D341Med (cell line): ENCODE measurements around the gene KDM4B.
A peak's percentile ranks its signal among the peaks of the same experiment; 100 is the strongest.

Experiments used
- DNase-seq: peaks from one replicate; pipeline ENCODE4 v3.0.0; 2012; ENCODE audit warnings: low spot score

KDM4B gene

DNA sequence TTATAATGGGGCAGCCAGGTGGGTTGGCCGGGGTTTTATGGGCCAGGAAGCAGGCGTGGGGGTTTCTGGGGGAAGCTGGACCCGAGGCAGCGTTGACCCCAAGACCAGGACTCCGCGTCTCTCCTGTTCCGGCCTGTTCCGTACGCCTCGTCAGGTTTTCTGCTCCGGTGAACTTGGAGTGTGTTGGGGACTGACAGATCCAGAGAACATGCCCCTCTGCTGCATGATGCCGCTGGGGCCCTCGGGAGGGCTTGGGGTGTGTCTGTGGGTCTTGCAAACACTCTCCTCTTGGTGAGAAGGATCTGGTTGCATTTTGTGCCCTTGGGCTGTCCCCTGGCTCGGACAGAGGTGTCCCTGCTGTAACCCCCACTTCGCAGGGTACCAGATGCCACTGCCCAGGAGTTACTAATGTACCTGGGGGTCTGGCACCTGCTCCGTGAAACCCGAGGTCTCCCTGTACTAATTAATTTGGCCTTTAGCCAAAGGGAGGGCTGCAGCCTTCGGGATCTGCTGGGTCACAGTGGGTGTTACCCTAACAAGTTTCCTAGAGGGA lies 15.6 kb downstream of the KDM4B start:
- no peak for DNase-seq

GRCh38 chr19:4985551-4985991 lies 16.7 kb downstream of the KDM4B start:
- DNase-seq, result peak; percentile 53

- no peak for DNase-seq
Measured at GRCh38 chr19:4986056-4986455, 17.1 kb downstream of the KDM4B start.

GRCh38 chr19:4986471-4986891 lies 17.6 kb downstream of the KDM4B start:
- DNase-seq, result no peak

- DNase-seq, result no peak
Measured at GRCh38 chr19:4987256-4987655, 18.3 kb downstream of the KDM4B start.

DNA sequence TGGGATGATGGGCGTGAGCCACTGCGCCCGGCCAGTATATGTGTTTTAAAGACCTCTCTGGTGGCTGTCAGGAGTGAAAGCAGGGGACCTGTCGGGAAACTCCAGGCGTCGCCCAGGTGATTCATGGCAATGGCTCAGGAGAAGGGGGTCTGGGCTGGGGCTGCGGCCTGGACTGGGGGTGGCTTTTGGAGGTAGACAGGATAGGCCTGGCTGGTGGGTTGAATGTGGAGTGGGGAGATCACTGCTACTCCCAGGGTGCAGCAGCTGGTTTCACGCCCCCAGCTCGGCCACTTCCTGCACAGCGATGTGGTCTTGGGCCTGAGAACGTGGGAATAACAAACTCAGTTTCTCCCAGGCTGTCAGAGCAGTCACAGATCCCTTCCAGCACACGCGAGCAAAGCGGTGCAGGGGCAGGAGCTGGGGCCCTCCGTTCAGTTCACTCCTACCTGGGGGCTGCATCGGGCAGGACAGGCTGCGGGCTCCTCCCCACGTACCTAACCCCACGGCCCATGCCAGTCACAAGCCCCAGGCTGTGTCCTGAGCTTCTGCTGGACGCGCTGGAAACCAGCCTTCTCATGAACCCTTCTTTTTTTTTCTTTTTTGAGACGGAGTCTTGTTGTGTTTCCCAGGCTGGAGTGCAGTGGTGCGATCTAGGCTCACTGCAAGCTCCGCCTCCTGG lies 18.9 kb downstream of the KDM4B start:
- DNase-seq, result peak; percentile 43

- DNase-seq, result peak; percentile 77
Measured at GRCh38 chr19:4988770-4989251, 19.9 kb downstream of the KDM4B start.

DNA sequence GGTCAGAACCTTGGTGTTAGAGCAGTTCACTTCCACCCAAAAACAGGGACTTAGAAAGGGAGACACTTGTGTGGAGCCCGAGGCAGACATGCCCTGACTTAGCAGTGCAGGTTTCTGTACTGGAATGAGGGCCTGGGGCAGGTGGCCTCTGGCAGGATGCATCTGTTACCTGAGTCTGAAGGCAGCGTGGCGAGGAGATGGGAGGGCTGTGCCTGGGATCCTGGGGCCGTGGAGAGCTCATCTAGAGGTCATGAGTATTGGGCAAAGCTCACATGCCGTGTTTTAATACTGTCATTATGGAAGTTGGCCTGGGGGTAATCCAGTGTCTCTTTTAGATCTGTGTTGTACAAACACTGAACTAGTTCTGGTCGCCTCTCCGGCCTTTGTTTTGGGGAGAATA lies 21.4 kb downstream of the KDM4B start:
- DNase-seq, result no peak

DNA sequence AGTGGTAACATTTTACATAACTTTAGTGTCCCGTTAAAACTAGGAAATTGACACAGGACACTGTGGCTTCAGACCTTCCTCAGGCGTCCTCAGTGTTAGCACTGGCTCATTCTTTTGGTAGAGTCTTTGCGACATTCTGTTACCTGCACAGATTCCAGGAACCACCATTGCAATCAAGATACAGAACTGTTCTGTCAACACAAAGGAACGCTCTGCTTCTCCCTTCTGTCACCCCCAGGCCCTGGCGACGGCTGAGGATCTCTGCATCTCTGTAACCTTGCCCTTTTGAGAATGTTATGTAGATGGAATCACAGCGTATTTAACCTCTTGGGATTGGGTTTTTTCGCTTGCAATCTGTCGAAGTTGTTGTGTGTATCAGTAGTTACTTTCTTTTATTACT lies 22.6 kb downstream of the KDM4B start:
- DNase-seq, result no peak

DNA sequence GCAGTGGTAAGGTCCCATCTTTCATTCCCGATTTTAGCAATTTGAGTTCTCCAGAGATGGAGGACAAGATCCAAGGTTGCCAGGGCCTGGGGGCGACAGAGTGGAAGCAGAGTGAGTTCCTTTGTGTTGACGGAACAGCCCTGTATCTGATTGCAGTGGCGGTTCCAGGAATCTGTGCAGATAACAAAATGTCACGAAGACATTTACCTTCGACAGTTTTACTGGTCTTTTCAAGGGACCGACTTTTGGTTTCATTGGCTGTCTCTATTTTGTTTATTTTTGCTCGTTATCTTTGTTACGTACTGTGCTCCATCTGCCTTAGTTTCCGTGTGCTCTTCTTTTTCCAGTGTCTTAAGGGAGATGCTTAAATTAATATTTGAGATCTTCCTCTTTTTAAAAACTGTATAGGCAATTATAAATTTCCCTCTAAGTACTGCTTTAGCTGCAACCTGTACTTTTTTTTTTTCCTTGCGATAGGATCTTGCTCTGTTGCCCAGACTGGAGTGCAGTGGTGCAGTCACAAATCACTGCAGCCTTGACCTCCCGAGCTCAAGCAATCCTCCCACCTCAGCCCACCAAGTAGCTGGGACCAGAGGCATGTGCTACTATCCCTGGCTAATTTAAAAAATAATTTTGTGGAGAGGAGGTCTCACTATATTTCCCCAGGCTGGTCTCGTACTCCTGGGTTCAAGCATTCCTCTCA lies 23.2 kb downstream of the KDM4B start:
- no peak for DNase-seq

DNA sequence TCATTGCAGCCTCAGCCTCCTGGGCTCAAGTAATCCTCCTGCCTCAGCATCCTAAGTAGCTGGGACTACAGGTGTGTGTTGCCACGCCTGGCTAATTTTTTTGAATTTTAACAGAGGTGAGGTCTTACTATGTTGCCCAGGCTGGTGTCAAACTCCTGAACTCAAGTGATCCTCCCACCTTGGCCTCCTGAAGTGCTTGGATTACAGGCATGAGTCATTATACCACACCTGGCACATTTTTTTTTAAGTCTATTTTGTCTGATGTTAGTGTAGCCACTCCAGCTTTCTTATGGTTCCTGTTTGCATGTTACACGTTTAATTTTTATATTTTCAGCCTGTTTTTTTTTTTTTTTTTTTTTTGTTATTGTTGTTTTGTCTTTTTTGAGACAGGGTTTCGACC lies 24.8 kb downstream of the KDM4B start:
- DNase-seq, result no peak

DNA sequence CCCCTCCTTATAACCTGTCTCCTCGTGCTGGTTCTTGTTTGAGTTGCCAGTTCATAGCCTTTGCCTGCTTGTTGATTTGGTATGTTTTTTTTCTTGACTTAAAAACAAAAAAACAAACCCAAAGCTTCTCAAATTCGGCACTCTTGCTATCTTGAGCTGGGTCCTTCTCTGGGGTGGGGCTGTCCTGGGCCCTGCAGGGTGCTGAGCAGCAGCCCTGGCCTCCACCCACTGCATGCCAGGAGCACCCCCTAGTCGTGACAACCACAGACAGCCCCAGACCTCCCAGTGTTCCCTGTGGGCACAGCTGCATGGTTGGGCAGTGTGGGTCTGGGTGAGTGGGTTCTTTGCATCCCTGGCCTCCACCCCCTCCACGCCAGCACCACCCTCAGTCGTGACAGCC lies 27.8 kb downstream of the KDM4B start:
- DNase-seq, result no peak

GRCh38 chr19:4997297-4997696 lies 28.4 kb downstream of the KDM4B start:
- DNase-seq, result no peak

DNA sequence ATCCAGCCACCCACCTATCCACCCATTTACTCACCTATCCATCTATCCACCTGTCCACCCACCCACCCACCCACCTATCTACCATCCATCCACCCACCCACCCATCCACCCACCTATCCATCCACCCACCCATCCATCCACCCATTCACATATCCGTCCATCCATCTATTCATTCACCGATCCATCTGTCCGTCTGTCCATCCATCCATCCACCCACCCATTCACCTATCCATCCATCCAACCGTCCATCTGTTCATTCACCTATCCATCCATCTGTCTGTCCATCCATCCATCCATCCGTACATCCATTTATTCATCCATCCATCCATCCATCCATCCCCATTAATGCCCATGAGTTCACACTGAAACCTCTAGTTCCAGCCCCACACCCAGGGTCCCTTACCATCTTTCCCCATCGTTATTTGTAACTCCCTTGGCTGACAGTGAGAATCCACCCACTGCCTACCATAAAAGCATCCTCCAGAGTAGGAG lies 31.3 kb downstream of the KDM4B start:
- DNase-seq, result no peak

GRCh38 chr19:5001615-5002014 lies 32.7 kb downstream of the KDM4B start:
- peak; percentile 86 for DNase-seq

GRCh38 chr19:5002143-5002542 lies 33.2 kb downstream of the KDM4B start:
- no peak for DNase-seq

- no peak for DNase-seq
Measured at GRCh38 chr19:5003781-5004180, 34.9 kb downstream of the KDM4B start.

- no peak for DNase-seq
Measured at GRCh38 chr19:5005096-5005495, 36.2 kb downstream of the KDM4B start.

DNA sequence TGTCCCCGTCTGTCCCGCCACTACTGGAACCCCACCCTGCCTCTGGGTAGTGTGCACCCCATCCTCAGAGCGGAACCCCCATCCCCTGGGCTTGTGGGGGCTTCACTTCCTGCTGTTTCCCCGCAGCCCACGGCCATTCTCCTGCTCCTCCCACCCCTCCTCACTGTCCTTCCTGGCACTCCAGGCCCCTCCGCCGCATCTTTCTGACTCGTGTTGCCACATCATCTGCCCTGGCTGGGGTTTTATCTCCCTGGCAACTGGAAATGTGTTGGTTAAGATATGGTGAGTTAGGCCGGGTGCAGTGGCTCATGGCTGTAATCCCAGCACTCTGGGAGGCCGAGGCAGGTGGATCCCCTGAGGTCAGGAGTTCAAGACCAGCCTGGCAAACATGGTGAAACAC lies 37.3 kb downstream of the KDM4B start:
- no peak for DNase-seq

DNA sequence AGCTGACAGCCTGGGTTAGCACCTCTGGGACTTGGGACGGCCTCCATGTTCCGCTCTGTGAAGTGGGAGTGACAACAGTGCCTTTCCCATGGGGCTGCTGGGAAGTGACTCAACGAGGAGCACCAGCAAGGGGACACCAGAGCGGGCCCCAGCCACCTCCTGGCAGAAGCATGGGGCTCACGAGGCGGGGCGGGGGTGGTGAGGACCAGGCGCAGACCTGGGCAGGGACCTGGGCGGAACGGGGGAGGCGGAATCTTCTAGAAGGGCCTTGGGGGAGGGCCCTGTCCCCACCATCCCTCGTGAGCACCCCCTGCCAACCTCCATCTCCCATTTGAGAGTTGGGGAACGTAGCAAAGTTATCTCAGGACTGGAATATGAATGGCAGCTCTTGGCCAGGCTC lies 37.9 kb downstream of the KDM4B start:
- DNase-seq, result no peak

GRCh38 chr19:5011476-5012238 lies 42.7 kb downstream of the KDM4B start:
- DNase-seq, result no peak

GRCh38 chr19:5012688-5013457 lies 44.0 kb downstream of the KDM4B start:
- DNase-seq, result no peak
